HG03469 (cell line): ENCODE results near the gene ADCY7.

ENCODE experiments used
- ATAC-seq: cut with Tn5 transposase; IDR thresholded peaks from one replicate; pipeline ENCODE4 v1.9.1; 2021; ENCODE audit warnings: mild to moderate bottlenecking, moderate library complexity, moderate number of reproducible peaks; ENCODE audit not compliant: unreplicated experiment

ADCY7 gene

DNA sequence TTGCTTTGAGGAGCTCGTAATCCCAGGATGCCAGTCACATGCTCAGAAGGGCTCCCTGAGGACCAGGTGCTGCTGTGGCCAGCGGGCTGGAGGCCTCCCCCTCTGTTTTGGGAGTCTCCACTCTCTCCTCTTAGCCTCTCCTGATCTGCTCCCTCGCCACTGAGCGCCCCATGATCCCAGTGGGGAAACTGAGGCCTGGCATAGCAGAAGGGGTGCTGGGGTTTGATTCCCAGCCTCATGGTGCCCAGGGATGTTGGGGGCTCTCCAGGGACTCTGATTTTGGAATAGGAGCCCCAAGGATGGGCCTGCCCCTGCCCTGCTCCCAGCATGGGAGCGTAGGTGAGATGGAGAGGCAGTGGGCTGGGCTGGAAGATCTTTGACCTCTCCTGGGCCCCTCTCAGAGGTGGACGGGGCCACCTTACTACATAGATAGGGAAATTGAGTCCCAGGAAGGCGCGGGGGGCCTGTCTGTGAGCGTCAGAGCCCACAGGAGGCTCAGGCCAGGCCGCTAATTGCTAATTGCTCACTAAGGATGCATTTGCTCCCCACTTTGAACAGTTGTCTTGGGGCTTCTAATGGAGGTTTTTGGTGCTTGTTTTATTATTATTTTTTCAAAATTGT is 525 bp upstream of the ADCY7 start:
- peak; percentile 6 for ATAC-seq

DNA sequence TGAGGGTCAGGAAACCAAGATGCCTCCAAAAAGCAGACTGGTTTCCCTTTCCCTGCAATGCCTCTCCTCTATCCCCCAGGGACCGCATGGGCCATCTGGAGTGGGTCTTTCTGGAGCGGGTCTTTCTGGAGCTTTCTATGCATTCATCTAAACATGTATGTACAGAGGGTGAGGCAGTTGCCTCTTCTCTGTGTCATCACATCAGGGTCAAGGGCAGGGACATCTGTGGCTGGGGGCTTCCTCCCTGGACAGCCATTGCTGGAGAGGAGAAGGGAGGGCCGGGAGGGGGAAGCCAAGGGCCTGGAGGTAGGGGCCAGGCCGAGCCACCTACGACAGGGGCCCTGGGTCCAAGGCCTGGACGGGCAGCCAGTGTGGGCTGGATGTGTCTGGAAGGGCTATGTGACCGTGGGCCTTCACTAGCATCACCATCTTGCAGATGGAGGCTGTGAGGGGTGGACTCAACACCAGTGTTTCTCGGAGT is 840 bp downstream of the ADCY7 start:
- no peak for ATAC-seq

- ATAC-seq, result no peak
Measured at GRCh38 chr16:50267651-50268050, 1.3 kb downstream of the ADCY7 start.

GRCh38 chr16:50268352-50268751 is 2.0 kb downstream of the ADCY7 start:
- no peak for ATAC-seq

- no peak for ATAC-seq
Measured at GRCh38 chr16:50269061-50269705, 2.8 kb downstream of the ADCY7 start.

DNA sequence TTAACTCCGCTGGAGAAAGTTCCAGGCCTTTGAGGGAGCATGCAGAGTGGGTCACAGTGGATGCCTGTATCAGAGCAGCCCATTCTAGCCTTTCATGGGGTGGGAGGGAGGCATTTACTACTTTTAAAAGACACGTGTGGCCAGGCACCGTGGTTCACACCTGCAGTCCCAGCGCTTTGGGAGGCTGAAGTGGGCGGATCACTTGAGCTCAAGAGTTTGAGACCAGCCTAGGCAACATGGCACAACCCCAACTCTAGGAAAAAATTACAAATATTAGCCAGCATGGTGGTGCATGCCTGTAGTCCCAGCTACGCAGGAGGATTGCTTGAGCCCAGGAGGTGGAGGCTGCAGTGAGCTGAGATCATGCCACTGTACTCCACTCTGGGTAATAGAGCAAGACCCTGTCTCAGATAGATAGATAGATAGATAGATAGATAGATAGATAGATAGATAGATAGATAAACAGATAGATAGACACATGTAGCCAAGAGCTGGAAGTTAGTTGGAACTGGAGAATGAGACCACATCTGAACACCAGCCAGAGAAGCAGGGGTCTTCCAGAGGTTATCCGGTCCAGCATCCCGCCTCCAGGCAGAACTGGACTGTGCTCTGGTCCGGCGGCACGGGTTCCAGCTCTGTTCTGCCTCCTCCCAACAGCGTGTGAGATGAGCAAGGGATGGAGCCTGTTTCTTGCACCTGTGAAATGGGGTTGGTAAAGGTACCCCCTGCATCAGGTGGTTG is 3.6 kb downstream of the ADCY7 start:
- ATAC-seq, result no peak

DNA sequence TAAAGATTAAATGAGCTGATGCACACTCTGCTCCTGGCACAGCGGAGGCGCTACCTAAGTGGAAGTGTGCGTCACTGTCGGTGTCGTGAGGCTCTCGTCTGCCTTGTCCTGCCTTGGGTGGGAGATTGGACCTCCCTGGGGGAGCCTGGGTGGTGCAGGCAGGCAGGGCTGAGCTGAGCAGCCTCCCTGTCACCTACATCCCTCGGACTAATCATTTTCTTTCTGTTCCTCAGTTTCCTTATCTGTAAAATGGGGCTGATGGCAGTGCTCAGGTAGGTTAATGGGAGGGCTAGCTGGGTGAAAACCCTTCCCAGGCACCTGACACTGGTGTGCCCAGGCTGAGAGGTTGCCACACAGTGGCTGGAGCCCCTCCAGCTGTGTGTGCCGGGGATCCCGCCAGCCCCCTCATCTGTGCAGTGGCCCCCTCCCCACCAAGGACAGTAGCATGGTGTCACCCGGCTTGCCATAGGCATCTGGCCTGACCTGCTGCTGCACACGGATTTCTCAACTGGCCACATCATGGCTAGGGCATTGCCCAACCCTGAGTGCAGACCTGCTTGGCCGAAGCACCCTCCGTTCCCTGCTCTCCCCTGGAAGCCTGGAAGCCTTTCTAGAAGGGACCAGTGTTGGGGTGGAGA is 4.3 kb downstream of the ADCY7 start:
- no peak for ATAC-seq

DNA sequence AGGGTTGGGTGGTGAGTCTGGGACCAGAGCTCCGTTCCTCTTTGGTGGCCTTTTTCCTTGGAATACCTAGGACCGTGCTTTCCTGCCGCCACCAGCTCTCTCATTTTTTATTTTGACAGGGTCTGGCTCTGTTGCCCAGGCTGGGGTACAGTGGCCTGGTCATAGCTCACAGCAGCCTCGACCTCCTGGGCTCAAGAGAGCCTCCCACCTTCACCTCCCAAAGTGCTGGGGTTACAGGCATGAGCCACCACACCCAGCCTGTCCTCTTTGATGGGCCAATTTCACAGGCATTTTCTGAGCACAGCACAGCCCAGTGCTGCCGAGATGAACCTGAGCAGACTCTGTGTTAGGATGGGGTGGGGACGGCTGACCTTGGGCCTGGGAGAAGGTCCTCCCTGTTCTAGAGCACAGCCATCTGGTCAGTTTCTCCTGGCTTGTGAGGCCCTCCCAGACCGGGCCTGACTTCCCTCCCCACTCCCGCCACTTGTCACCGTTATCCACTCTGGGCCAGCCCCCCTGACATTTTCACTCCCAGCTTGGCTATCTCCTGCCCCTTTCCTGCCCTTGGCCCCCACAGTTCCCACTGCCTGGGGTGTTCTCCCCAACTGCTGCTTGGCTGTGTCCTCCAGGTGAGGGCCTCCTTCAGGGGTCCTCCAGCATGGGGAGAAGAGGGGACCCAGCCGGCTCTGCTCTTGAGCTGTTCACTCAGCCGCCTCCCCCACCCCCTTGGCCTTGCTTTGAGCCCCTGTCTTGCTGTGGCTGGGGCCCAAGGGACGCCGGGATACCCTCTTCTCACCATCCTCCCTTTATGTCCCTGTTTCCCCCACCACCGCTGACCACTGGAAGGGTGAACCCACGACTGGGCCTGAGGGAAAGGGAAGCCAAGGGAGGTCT is 5.0 kb downstream of the ADCY7 start:
- no peak for ATAC-seq

- ATAC-seq, result no peak
Measured at GRCh38 chr16:50272111-50272571, 5.8 kb downstream of the ADCY7 start.

GRCh38 chr16:50272687-50273381 is 6.5 kb downstream of the ADCY7 start:
- no peak for ATAC-seq

DNA sequence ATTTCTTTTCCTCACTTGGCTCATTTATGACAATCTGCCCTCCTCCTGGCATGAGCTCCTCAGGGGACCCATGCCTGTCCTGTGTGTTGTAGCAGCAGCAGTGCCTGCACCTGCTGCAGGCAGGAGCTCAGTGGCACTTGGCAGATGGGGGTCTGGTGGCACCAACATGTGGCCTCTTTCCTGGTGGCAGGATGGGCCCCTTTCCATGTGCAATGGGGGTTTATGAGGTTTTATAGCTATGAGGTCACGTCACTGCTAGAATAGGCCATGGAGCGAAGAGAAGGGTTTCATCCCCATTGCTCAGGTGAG is 7.0 kb downstream of the ADCY7 start:
- no peak for ATAC-seq

- ATAC-seq, result peak; percentile 45
Measured at GRCh38 chr16:50273888-50274325, 7.6 kb downstream of the ADCY7 start.

DNA sequence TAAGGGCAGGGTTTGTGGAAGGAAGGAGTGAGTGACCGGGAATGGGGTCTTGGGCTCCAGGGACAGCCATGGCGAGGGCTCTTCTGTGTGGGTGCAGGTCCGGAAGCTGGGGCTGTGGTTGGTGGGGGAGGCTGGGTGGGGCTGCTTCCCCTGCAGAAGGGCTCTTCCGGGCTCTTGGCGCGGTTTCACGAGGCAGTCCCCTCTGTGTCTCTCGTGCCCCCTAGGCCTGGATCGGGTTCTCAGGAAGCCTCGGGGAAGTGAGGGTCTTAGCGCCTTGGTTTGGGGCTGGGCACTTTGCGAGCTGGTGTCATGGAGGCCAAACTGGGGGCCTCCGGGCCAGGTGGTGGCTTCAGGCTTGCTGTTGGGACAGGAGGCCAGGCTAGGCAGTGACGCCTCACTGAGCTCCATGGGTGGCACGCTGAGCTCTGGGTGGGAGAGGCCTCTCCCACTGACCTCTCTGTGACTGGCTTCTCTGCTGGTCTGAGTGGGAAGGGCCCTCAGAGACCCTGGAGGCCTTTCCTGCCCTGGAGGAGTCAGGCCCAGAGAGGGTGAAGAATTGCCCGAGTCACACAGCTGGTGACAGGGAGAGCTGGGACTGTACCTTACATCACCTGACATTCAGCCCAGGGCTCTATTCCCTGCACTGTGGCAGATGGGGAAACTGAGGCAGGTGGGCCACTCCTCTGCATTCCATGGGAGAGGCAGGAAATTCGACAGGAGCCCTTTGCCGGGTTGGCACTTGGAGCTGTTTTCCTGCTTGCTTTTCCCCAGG is 8.2 kb downstream of the ADCY7 start:
- no peak for ATAC-seq

- no peak for ATAC-seq
Measured at GRCh38 chr16:50275098-50275415, 8.7 kb downstream of the ADCY7 start.

- no peak for ATAC-seq
Measured at GRCh38 chr16:50275428-50276325, 9.3 kb downstream of the ADCY7 start.

- no peak for ATAC-seq
Measured at GRCh38 chr16:50276326-50276640, 9.9 kb downstream of the ADCY7 start.

GRCh38 chr16:50276801-50277555 is 10.6 kb downstream of the ADCY7 start:
- ATAC-seq, result no peak

DNA sequence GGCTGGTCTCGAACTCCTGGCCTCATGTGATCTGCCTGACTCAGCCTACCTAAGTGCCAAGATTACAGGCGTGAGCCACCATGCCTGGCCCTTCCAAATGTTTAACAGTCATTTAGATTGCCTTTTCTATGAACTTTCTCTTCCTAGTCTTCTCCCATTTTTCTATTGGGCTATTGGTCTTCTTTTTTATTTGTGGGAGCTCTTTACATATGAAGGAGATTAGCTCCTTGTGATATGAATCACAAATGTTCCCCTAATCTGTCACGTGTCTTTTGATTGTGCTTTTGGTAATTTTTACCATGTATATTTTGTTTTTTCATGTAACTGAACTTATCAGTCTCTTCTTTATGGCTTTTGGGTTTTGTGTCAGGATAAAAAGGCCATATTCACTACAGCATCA is 11.9 kb downstream of the ADCY7 start:
- ATAC-seq, result no peak
